Anterior cingulate cortex (tissue), 58 donors: ENCODE data around the gene RASA3.

Experiments
- DNase-seq, 58 donors: peaks; one replicate each; lab custom pipeline; 2025; lab: John Stamatoyannopoulos, UW

Gene RASA3

DNA sequence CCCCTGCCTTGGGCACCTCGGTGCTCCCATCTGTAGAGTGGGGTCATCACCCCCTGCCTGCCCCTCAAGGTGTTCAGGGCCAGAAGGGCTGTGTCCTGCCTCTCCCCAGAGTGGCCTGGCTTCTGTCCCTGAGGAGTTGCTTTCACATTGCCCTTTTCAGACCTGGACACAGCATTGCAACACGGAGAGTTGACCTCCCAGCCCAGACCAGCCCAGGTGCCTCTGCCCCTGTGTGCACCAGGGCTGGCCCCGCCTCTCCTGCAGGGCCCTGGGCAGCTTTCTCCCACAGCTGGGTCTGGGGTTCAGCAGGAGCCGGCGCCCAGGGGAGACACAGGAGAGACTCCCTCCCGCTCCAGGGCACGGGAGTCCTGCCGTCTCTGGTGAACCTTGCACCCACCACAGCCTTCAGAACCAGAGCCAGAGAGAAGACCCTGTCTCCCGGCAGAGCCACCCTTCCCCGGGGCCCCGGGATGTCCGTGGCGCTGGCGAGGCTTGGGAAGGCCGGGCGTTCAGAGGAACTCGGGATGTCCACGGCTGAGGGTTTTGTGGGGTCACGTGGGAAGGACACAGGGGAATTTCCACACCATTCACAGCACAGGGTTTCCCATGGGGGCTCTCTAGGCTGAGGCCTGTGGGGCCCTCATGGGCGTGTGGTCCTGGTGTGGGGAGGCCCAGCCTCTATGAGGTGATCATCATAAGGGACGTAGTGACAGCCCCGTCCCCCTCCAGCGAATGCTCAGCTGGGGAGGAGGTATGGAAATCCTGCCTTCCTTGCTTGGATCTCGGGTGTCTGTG, 181.8 kb downstream of the RASA3 start:
- DNase-seq, result no peak

DNA sequence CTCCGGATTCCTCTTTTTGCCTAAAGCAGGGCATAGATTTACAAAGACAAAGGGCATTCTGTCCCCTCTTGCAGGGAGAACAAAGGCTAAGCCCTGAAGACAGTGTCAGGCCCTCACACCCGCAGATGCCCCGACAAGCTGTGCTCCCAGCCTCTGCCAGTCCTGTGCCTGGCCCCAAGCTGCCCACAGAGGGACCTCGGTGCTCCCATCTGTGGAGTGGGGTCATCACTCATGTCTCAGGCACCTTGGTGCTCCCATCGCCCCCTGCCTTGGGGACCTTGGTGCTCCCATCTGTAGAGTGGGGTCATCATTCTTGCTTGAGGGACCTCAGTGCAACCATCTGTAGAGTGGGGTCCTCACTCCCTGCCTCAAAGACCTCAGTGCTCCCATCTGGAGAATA, 182.9 kb downstream of the RASA3 start:
- DNase-seq, result no peak

DNA sequence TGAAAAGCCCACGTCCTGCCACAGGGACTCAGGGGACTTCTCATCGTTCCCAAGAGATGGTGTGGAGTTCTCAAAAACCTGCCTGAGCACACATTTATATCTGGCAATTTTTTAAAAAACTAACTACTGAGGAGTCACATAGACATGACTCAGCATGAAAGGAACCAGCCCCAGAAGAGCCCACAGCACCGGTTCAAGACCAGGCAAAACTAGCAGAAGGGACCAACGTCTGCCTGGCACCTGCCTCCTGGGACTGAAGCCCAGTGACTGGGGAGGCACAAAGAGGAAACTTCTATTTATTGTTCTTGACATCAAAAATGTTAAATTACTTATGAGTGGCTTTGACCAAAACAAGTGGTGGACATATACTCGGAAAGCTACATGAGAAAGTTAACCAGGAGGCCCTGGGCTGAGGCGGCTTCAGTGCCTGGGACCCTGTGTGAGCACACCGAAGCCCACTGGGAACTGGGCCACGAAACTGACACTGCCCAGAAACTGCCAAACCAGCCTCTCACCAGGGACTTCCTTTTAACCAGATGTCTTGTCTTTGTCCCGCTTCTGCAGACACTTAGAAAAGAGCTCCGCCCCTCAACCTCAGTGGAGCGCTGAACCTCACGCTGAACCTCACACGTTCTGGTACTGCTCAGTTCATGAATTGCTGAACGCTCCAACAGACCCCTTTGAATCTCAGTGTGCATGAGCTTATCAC, 184.2 kb downstream of the RASA3 start:
- DNase-seq, result no peak

DNA sequence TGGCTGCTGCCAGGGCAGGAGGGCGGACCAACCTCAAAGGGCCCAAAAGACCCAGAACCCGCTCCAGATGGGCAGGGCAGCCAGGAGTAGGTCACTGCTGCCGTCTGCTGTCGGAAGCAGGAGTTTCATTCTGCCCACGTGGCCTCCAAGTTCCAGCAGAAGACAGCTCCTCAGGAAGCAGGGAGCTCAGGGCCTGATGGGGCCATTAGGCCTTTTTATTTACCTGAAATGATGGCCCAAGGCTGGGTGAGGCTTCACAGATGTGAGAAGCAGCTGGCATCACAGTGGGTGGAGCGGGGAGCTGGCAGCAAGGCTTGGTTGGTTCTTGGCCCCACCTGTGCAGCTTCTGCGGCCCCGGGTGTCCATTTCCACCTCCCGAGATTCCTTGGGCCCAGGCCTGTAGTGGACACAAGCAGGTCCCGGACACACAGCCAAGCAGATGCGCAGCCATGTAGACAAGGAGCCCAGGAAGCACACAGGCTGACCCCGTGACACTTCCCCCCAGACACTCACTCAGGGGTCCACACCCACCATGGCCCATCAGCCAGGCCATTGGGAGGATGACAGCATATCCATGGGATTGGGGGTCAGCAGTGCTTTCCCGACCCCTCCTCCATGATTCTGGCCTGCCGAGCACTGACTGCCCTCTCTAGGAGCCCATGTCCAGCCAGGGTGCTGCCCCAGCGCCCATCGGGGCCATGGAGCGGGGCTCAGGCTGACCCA, 185.0 kb downstream of the RASA3 start:
- peak in 47 of 58 donors; percentile 4 to 66 (median 30) for DNase-seq

GRCh38 chr13:113946409-113947181, 185.8 kb downstream of the RASA3 start:
- DNase-seq, result no peak

GRCh38 chr13:113945857-113946408, 186.5 kb downstream of the RASA3 start:
- no peak for DNase-seq

DNA sequence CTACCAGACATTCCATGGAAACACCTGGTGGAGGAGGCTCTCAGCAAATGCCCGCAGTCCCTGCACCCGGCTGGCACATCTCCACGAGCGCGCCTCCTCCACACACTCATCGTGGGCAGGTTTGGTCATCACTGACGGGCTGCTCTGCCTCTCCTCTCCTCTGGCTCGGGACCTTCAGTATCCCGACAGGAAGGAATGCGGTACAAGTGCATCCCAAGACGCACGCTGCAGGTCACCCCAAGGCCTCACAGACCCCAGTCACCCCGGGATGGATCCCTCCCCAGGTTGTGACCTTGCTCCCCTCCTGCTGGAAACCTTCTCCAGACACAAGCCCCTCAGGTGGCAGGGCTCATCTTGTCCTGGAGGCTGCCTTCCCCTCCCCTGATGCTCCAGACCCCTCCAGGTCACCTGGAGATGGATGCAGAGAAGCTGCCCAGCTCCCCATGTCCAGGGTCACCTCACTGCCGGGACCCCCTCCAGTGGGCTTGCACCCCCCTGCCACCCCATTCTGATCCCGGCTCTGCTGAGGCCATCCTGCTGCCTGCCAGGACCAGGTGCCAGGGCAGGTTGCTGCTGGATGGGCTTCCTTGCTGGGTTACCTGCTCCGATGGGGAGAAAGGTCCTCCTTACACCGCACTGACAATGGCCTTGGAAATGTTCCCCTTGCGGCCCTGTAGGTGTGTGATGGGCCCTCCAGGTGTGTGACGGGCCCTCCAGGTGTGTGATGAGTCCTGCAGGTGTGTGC, 188.4 kb downstream of the RASA3 start:
- peak in 1 of 58 donors; percentile 22 for DNase-seq

- no peak for DNase-seq
Observed at GRCh38 chr13:113942591-113943103, 189.8 kb downstream of the RASA3 start.

GRCh38 chr13:113941571-113942191, 190.7 kb downstream of the RASA3 start:
- DNase-seq, result no peak

- DNase-seq, result no peak
Observed at GRCh38 chr13:113939944-113940297, 192.5 kb downstream of the RASA3 start.

GRCh38 chr13:113939129-113939943, 193.1 kb downstream of the RASA3 start:
- no peak for DNase-seq

DNA sequence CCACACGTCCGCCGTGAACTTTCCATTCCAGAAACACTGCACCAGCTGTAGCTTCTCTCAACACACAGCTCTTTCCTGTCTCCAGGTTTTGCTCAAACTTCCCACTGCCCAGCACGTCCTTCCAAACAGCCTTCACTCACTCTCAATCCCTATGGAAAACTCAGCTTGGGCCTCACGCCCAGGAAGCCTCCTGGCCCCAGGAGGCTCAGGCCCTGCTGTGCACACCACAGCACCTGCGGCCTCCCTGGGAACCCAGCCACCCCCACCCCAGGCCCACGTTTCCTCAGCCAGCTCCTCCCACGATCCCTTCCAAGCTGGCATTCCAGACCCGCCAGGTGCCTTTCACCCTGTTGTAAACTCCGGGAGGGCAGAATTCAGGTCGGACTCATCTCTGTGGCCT, 193.7 kb downstream of the RASA3 start:
- no peak for DNase-seq

- no peak for DNase-seq
Observed at GRCh38 chr13:113938246-113938645, 194.2 kb downstream of the RASA3 start.

GRCh38 chr13:113937527-113938180, 194.8 kb downstream of the RASA3 start:
- DNase-seq, result no peak

DNA sequence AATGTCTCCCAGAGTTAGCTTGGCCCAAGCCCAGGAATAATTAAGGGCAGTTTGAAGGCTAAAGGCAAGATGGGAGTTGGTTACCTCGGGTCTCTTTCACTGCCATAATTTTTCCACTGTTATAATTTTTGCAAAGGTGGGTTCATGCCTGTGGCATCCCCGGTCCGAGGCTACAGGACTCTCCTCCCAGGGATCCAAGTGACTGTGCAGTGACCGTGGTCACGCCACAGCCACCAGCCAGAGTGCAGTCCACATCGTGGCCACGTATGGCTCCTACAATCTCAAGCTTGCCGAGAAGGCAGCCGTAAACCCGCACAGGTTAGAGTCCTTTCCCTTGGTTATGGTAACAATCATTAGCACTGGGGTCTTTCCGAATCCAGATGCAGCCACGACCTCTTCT, 195.3 kb downstream of the RASA3 start:
- no peak for DNase-seq

DNA sequence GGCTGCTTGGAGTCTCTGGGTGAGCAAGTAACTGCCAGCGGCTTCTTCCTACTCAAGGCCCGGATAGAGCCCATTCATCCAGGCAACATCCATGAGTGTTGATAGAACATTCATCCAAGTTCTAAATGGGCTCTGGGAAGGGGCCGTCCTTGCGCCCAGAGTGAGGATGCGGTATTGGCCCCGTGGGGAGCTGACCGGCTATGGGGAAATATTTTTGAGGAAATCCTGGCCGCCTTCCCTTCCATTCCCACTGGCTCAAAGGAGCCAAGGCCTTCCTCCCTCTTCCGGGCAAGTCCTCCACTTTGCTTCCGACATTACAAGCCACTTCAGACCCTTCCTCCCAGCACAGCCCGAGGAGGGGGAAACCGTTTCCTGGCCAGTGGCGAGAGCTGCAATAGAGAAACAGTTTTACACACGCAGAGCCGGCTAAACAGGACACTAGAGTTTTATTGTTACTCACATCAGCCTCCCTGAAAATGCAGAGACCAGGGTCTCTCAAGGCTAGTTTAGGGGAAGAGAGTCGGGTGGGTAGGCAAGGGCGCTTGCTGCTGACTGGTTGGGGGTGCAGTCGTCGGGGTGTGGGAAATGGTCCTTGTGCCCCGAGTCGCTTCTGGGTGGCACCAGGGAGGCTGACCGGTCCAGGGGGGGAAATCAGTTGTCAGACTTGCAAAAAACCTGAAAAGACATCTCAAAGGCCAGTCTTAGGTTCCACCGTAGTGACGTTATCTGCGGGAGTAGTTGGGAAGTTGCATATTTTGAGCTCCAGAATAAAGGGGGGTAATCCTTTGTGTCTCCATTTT, 196.1 kb downstream of the RASA3 start:
- DNase-seq, result no peak
